SU-DHL-6 (cell line): Measurements from ENCODE around the gene TBRG4.

ENCODE experiments used
- H2AFZ ChIP-seq: fragments of 200-600 bp; sonication (generic); 2 replicates; pipeline ENCODE4 v1.6.1; 2014; ENCODE audit warnings: low read depth, mild to moderate bottlenecking, moderate library complexity, mixed read lengths, antibody characterized with exemption, low read length; ENCODE audit not compliant: severe bottlenecking
- H3F3A ChIP-seq: fragments of 200-600 bp; shearing (Covaris generic); 2 replicates; pipeline ENCODE4 v1.6.0; 2016; ENCODE audit warnings: antibody characterized with exemption, mild to moderate bottlenecking; ENCODE audit not compliant: insufficient read depth
- H3K27ac ChIP-seq: fragments of 200-600 bp; sonication (generic); 2 replicates; pipeline ENCODE4 v1.5.1; 2016; ENCODE audit warnings: low read depth, mild to moderate bottlenecking, low read length, moderate library complexity, mixed read lengths
- H3K27me3 ChIP-seq: fragments of 200-600 bp; sonication (generic), shearing (Covaris generic); 2 replicates; pipeline ENCODE4 v1.6.0; 2014; ENCODE audit warnings: mild to moderate bottlenecking, low read length
- H3K36me3 ChIP-seq: fragments of 200-600 bp; sonication (generic); 2 replicates; pipeline ENCODE4 v1.6.1; 2014; ENCODE audit warnings: mild to moderate bottlenecking, low read length, mixed read lengths
- H3K4me2 ChIP-seq: fragments of 300-600, 200-600 bp; shearing (Covaris generic), sonication (generic); 2 replicates; pipeline ENCODE4 v1.6.0; 2014; ENCODE audit warnings: low read length, low read depth, mild to moderate bottlenecking; ENCODE audit not compliant: poor library complexity, severe bottlenecking
- H3K4me3 ChIP-seq: fragments of 200-600 bp; sonication (generic); 2 replicates; pipeline ENCODE4 v1.5.1; 2014; ENCODE audit warnings: antibody characterized with exemption, low read length, mild to moderate bottlenecking, mixed read lengths; ENCODE audit not compliant: insufficient read depth, poor library complexity, severe bottlenecking
- H3K79me2 ChIP-seq: fragments of 200-600 bp; sonication (generic); 2 replicates; pipeline ENCODE4 v1.6.1; 2014; ENCODE audit warnings: mild to moderate bottlenecking, low read length, moderate library complexity; ENCODE audit not compliant: insufficient read depth
- H3K9ac ChIP-seq: fragments of 200-600 bp; sonication (generic); 2 replicates; pipeline ENCODE4 v1.7.0; 2014; ENCODE audit warnings: mild to moderate bottlenecking, low read length
- H3K9me2 ChIP-seq: fragments of 200-600 bp; sonication (generic); replicated peaks from 2 replicates; pipeline ENCODE4 v1.6.1; 2014; ENCODE audit warnings: low read length; ENCODE audit not compliant: insufficient read depth
- H3K9me3 ChIP-seq: fragments of 200-600 bp; sonication (generic); 2 replicates; pipeline ENCODE4 v1.6.1; 2014; ENCODE audit warnings: low read length, mixed read lengths; ENCODE audit not compliant: insufficient read depth
- H4K20me1 ChIP-seq: fragments of 200-600 bp; sonication (generic); 2 replicates; pipeline ENCODE4 v1.6.1; 2014; ENCODE audit warnings: low read depth, mild to moderate bottlenecking, antibody characterized with exemption, low read length, moderate library complexity, mixed read lengths
- EZH2phosphoT487 ChIP-seq: fragments of 200-600 bp; sonication (generic), shearing (Covaris generic); conservative IDR thresholded peaks from 2 replicates; pipeline ENCODE4 v1.6.1; 2018; ENCODE audit warnings: mild to moderate bottlenecking, antibody characterized with exemption, low read length, moderate library complexity, mixed read lengths
- TF ChIP-seq, protein P1 (sequence below): fragments of 200-600 bp; sonication (generic); IDR thresholded peaks from one replicate; pipeline ENCODE4 v1.5.1; 2017; ENCODE audit warnings: antibody characterized with exemption, mild to moderate bottlenecking, low read length, moderate library complexity; ENCODE audit not compliant: insufficient read depth, poor library complexity, severe bottlenecking

Gene TBRG4

DNA sequence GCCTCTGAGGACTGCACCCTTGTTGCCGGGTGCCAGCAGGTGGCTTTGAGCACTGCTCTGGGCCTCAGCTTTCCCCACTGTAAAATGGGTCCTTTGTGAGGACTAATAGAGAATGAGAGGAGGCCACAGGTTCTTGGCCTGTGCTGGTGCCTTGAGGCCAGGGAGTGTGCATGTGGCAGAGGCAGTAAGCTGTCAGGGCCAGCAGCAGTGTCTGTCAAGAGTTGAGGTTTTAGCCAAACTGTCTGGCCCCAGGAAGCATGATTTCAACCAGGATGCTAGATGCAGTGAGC, 36.2 kb downstream of the TBRG4 start:
- no peak for TF ChIP-seq EZH2phosphoT487
- TF ChIP-seq, protein P1, sequence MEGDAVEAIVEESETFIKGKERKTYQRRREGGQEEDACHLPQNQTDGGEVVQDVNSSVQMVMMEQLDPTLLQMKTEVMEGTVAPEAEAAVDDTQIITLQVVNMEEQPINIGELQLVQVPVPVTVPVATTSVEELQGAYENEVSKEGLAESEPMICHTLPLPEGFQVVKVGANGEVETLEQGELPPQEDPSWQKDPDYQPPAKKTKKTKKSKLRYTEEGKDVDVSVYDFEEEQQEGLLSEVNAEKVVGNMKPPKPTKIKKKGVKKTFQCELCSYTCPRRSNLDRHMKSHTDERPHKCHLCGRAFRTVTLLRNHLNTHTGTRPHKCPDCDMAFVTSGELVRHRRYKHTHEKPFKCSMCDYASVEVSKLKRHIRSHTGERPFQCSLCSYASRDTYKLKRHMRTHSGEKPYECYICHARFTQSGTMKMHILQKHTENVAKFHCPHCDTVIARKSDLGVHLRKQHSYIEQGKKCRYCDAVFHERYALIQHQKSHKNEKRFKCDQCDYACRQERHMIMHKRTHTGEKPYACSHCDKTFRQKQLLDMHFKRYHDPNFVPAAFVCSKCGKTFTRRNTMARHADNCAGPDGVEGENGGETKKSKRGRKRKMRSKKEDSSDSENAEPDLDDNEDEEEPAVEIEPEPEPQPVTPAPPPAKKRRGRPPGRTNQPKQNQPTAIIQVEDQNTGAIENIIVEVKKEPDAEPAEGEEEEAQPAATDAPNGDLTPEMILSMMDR, result no peak
- no peak overlapping the region for H3K9ac ChIP-seq
- H3F3A ChIP-seq, result no peaks in the 10 kb centered on the region
- no peak overlapping the region for H3K27ac ChIP-seq
- H3K4me2 ChIP-seq, result no peak overlapping the region
- no peaks in the 10 kb centered on the region for H3K27me3 ChIP-seq
- no peak overlapping the region for H3K4me3 ChIP-seq
- no peaks in the 10 kb centered on the region for H3K36me3 ChIP-seq
- H2AFZ ChIP-seq, result no peak overlapping the region
- no peaks in the 10 kb centered on the region for H3K9me3 ChIP-seq
- no peaks in the 10 kb centered on the region for H3K79me2 ChIP-seq
- H4K20me1 ChIP-seq, result no peaks in the 10 kb centered on the region
- no peaks in the 10 kb centered on the region for H3K9me2 ChIP-seq

DNA sequence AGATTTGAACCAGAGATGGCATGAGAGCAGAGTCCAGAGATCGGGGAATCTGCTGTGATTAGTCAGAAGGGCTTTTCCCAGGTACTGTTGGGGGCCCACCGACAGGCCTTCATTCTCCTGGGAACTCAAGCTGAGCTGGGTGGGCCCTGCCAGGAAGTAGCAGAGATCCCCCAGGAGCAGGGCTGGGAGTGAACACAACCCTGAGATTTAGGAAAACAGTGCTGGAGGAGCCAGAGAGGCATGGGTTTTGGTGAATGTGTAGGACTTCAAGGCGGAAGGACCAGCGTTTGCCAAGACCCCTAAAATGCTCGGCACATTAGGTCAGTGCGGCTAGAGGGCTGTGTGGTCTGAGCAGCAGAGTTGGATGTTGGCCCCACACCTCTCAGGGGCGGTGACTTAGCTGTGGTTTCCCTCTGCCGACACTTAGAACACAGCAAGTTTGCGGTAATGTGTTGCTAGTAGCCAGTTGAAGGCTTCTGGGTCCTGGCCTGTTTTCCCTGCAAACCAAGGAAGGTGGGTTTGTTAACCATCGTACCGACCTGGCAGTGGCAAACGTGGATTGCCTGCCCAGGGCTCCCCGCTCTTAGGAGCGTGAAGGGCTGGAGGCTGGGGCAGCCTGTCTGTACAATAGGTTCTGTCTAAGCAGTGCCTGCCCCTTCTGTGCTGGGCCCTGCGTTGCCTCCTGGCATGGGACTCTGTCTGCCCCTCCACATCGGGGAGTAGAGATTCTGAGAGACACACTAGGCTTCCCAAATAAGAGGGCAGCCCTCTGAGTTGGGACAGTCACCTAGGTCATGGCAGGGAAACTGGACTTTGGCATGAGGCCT, 36.8 kb downstream of the TBRG4 start:
- no peak for TF ChIP-seq EZH2phosphoT487
- TF ChIP-seq, protein P1, result no peak
- H3F3A ChIP-seq, result no peaks in the 10 kb centered on the region
- H3K79me2 ChIP-seq, result no peaks in the 10 kb centered on the region
- no peaks in the 10 kb centered on the region for H3K27me3 ChIP-seq
- H3K4me2 ChIP-seq, result no peak overlapping the region
- H3K9ac ChIP-seq, result no peak overlapping the region
- H3K27ac ChIP-seq, result no peak overlapping the region
- no peaks in the 10 kb centered on the region for H3K36me3 ChIP-seq
- H2AFZ ChIP-seq, result no peak overlapping the region
- H3K9me2 ChIP-seq, result no peaks in the 10 kb centered on the region
- no peaks in the 10 kb centered on the region for H4K20me1 ChIP-seq
- no peak overlapping the region for H3K4me3 ChIP-seq
- no peaks in the 10 kb centered on the region for H3K9me3 ChIP-seq

DNA sequence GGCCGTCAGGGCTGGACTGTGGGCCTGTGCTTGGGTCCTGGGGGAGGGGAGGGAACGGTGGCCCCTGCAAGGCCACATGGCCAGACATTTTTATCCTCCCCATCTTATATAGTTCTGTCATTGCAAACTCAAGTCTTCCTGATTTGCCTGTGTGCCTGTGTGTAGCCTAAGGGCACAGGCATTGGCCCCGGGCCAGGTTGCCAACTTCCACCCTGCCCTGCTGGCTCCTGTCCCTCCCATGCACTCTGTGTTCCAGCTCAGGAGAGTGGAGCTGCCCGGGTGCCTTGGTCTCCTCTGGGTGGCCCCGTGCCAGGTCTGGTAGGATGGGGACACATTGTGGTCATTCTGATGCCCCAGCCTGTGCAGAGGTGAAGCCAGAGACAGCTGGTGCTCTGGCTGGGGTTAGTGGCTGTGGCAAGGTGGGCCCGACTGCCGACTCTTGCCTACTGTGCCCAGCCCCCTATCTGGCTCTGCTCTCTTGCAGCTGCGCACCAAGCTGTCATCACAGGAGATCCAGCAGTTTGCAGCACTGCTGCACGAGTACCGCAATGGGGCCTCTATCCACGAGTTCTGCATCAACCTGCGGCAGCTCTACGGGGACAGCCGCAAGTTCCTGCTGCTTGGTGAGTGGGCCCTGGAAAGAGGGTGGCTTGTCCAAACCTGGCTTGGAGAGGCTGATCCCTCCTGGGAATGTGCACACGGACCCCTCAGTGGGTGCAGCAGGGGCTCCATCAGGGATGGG, 37.5 kb downstream of the TBRG4 start:
- Histone ChIP-seq H3K9ac (no peak overlapping the region), H3K27me3 (no peaks in the 10 kb centered on the region), H3K27ac (no peak overlapping the region), H2AFZ (no peak overlapping the region), H3K4me3 (no peak overlapping the region), H3K36me3 (no peaks in the 10 kb centered on the region), H3F3A (no peaks in the 10 kb centered on the region), H3K4me2 (no peak overlapping the region), H3K9me2 (no peaks in the 10 kb centered on the region), H4K20me1 (no peaks in the 10 kb centered on the region), H3K79me2 (no peaks in the 10 kb centered on the region), H3K9me3 (no peaks in the 10 kb centered on the region)
- TF ChIP-seq EZH2phosphoT487, result no peak
- TF ChIP-seq, protein P1, result no peak
